ENCODE measurements around the gene TMEM60. TPM values are rescaled to one million over a fixed set of nuclear protein-coding genes. Genes with fewer than 3 reads are reported as not detected.

Gene TMEM60
- total and polyA plus RNA-seq, 2 donors (not counting 1 experiment from before 2014, with no cell fraction given) = 5.0 to 20.4 TPM

DNA sequence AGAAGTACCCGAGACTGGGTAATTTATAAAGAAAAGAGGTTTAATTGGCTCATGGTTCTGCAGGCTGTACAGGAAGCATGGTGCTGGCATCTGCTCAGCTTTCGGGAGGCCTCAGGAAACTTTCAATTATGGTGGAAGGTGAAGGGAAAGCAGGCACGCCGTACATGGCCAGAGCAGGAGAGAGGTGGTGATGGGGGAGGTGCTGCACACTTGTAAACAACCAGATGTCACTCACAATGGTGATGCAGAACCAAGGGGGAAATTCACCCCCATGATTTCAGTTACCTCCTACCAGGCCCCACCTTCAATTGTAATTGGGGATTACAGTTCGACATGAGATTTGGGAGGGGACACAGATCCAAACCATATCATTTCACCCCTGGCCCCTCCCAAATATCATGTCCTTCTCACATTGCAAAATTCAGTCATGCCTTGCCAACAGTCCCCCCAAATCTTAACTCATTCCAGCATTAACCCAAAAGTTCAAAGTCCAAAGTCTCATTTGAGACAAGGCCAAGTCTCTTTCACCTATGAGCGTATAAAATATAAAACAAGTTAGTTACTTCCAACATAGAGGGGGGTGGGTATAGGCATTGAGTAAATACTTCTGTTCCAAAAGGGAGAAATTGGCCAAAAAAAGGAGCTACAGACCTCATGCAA is 51.9 kb downstream of the TMEM60 start:
- no peak for TF ChIP-seq EZH2 (IDR thresholded peaks at IDR 0.05; ENCODE audit: borderline replicate concordance, insufficient read depth, low read depth, low read length, poor library complexity, severe bottlenecking)
- TF ChIP-seq, protein P1, sequence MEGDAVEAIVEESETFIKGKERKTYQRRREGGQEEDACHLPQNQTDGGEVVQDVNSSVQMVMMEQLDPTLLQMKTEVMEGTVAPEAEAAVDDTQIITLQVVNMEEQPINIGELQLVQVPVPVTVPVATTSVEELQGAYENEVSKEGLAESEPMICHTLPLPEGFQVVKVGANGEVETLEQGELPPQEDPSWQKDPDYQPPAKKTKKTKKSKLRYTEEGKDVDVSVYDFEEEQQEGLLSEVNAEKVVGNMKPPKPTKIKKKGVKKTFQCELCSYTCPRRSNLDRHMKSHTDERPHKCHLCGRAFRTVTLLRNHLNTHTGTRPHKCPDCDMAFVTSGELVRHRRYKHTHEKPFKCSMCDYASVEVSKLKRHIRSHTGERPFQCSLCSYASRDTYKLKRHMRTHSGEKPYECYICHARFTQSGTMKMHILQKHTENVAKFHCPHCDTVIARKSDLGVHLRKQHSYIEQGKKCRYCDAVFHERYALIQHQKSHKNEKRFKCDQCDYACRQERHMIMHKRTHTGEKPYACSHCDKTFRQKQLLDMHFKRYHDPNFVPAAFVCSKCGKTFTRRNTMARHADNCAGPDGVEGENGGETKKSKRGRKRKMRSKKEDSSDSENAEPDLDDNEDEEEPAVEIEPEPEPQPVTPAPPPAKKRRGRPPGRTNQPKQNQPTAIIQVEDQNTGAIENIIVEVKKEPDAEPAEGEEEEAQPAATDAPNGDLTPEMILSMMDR (IDR thresholded peaks at IDR 0.05) = no peak
- peaks cover 0 to 4% of the 10 kb centered on the region in 2 donors for H3K4me1 ChIP-seq (ENCODE audit: control insufficient read depth in 2 of 2, insufficient read depth in 2 of 2, low read length in 2 of 2)
- Mint-ChIP-seq H3K9me3 (ENCODE audit: insufficient read depth) (no peaks in the 10 kb centered on the region), H3K27ac (no peak overlapping the region), H3K4me3 (no peak overlapping the region), H3K27me3 (no peaks in the 10 kb centered on the region), H3K4me1 (peaks cover 15% of the 10 kb centered on the region)
- ATAC-seq (ENCODE audit: low read depth) (no peak), DNase-seq (no peak)
- no peak overlapping the region for H3K9ac ChIP-seq (ENCODE audit: low read length)
- H3K27me3 ChIP-seq (replicated peaks in 1 of 4; ENCODE audit: control extremely low read depth in 1 of 4, control insufficient read depth in 3 of 4, insufficient read depth in 4 of 4, low read length in 3 of 4) = no peaks in the 10 kb centered on the region
- CTCF ChIA-PET = interaction anchor here (1.4 to 2.4 kb wide), 3 partner anchors 13 to 88 kb away, joined by 3 to 11 read pairs (median 4); partner anchors contain the start of gene RSBN1L
- H4K20me1 ChIP-seq (ENCODE audit: control insufficient read depth, insufficient read depth, low read length, poor library complexity, severe bottlenecking) = peaks cover 31% of the 10 kb centered on the region
- WGBS (ENCODE audit: insufficient coverage) = 85% methylated on average over 2 of the region's 6 CpGs
- no peaks in the 10 kb centered on the region for H3K9me3 ChIP-seq (ENCODE audit: control extremely low read depth in 1 of 3, control insufficient read depth in 2 of 3, insufficient read depth in 1 of 3, low read length in 2 of 3)
- H2AFZ ChIP-seq (ENCODE audit: insufficient read depth, low read depth, low read length, poor library complexity, severe bottlenecking) = no peak overlapping the region
- no peak overlapping the region for H3K4me3 ChIP-seq (ENCODE audit: control extremely low read depth in 1 of 5, extremely low read depth in 1 of 5, insufficient read depth in 1 of 5, low read depth in 2 of 5, low read length in 4 of 5)
- peaks cover 11 to 26% of the 10 kb centered on the region in 2 experiments for H3K36me3 ChIP-seq (replicated peaks in 1 of 2; ENCODE audit: control extremely low read depth in 1 of 2, control insufficient read depth in 1 of 2, extremely low read depth in 1 of 2, insufficient read depth in 2 of 2, low read length in 1 of 2)
- peaks cover 76% of the 10 kb centered on the region for H3K79me2 ChIP-seq (ENCODE audit: control insufficient read depth, insufficient read depth, low read length)
- POLR2A ChIA-PET = no interaction called here
- no peak overlapping the region for H3K4me2 ChIP-seq (replicated peaks; ENCODE audit: low read depth, low read length, poor library complexity, severe bottlenecking)
- intact Hi-C loops (cut with micrococcal nuclease) = no loop called here
- no peak overlapping the region for H3K27ac ChIP-seq (ENCODE audit: low read length in 2 of 2)

- Mint-ChIP-seq H3K9me3 (ENCODE audit: insufficient read depth) (no peaks in the 10 kb centered on the region), H3K27ac (no peak overlapping the region), H3K27me3 (no peaks in the 10 kb centered on the region), H3K4me1 (peaks cover 15% of the 10 kb centered on the region), H3K4me3 (no peak overlapping the region)
- Histone ChIP-seq H3K79me2 (ENCODE audit: control insufficient read depth, insufficient read depth, low read length) (peaks cover 72% of the 10 kb centered on the region), H3K36me3 (replicated peaks in 1 of 2; ENCODE audit: control extremely low read depth in 1 of 2, control insufficient read depth in 1 of 2, extremely low read depth in 1 of 2, insufficient read depth in 2 of 2, low read length in 1 of 2) (peaks cover 10 to 21% of the 10 kb centered on the region in 2 experiments), H3K4me2 (replicated peaks; ENCODE audit: low read depth, low read length, poor library complexity, severe bottlenecking) (no peak overlapping the region), H4K20me1 (ENCODE audit: control insufficient read depth, insufficient read depth, low read length, poor library complexity, severe bottlenecking) (peaks cover 31% of the 10 kb centered on the region), H3K27ac (ENCODE audit: low read length in 2 of 2) (no peak overlapping the region), H3K9me3 (ENCODE audit: control extremely low read depth in 1 of 3, control insufficient read depth in 2 of 3, insufficient read depth in 1 of 3, low read length in 2 of 3) (no peaks in the 10 kb centered on the region), H3K27me3 (replicated peaks in 1 of 4; ENCODE audit: control extremely low read depth in 1 of 4, control insufficient read depth in 3 of 4, insufficient read depth in 4 of 4, low read length in 3 of 4) (no peaks in the 10 kb centered on the region), H3K4me1 (ENCODE audit: control insufficient read depth in 2 of 2, insufficient read depth in 2 of 2, low read length in 2 of 2) (peaks cover 0 to 4% of the 10 kb centered on the region in 2 donors), H3K4me3 (ENCODE audit: control extremely low read depth in 1 of 5, extremely low read depth in 1 of 5, insufficient read depth in 1 of 5, low read depth in 2 of 5, low read length in 4 of 5) (no peak overlapping the region), H2AFZ (ENCODE audit: insufficient read depth, low read depth, low read length, poor library complexity, severe bottlenecking) (no peak overlapping the region), H3K9ac (ENCODE audit: low read length) (no peak overlapping the region)
- no peak for ATAC-seq (ENCODE audit: low read depth)
- ChIA-PET CTCF (interaction anchor here (1.4 kb wide), 1 partner anchor 50 kb away, joined by 3 read pairs; the partner anchor contains the start of gene RSBN1L), POLR2A (no interaction called here)
- 100% methylated on average over 3 of the region's 4 CpGs for WGBS (ENCODE audit: insufficient coverage)
- DNase-seq = no peak
- intact Hi-C loops (cut with micrococcal nuclease) = no loop called here
- no peak for TF ChIP-seq EZH2 (IDR thresholded peaks at IDR 0.05; ENCODE audit: borderline replicate concordance, insufficient read depth, low read depth, low read length, poor library complexity, severe bottlenecking)
- TF ChIP-seq, protein P1 (IDR thresholded peaks at IDR 0.05) = no peak
Measured at GRCh38 chr7:77745746-77746145, 52.5 kb downstream of the TMEM60 start.

Measured in B cell (primary cell).